ENCODE data around the gene NBAS. TPM values are rescaled to one million over a fixed set of nuclear protein-coding genes. Genes with fewer than 3 reads are reported as not detected.

Gene NBAS
- total RNA-seq, 1 experiment from 2014 or later, result 28.9 TPM

DNA sequence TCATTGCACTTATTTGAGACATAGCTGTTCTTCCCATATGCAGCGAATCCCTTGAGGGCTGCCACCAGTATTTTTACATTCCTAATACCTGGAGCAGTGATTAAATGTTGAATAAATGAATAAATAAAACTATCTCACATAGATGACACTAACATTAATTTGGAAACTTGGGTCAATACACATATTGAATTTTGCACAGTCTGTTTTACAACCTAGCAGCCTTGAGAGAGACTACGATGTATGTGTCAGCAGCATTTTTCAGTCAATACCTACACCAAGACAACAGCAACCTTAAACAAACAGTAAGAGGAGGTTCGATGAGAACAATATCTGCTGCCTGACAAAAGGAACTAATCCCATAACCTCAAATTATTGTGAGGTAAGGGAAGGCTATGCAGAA is 53.4 kb downstream of the NBAS start:
- Histone ChIP-seq H3K27me3 (ENCODE audit: insufficient read depth, low read depth) (no peaks in the 10 kb centered on the region), H3F3A (ENCODE audit: insufficient read depth, low read depth) (no peaks in the 10 kb centered on the region), H3K79me2 (ENCODE audit: low read depth) (no peaks in the 10 kb centered on the region), H3K27ac (no peak overlapping the region), H3K4me1 (replicated peaks; ENCODE audit: insufficient read depth) (no peaks in the 10 kb centered on the region; the same call in 1 of the 2 replicates), H3K36me3 (ENCODE audit: low read depth) (peaks cover 16% of the 10 kb centered on the region; the same call in 1 of the 2 replicates), H2AFZ (no peak overlapping the region), H3K9me2 (ENCODE audit: insufficient read depth) (no peaks in the 10 kb centered on the region), H3K4me3 (no peak overlapping the region), H3K9me3 (ENCODE audit: insufficient read depth, low read depth) (no peaks in the 10 kb centered on the region), H3K4me2 (no peak overlapping the region), H4K20me1 (ENCODE audit: insufficient read depth) (no peaks in the 10 kb centered on the region)
- DNase-seq, result no peak
- BruUV-seq (replicated peaks), result no TSS peak
- intact Hi-C loops (cut with micrococcal nuclease; ENCODE audit: unreplicated experiment), result no loop called here
- CTCF ChIA-PET, result no interaction called here
- POLR2A ChIA-PET (ENCODE audit: unreplicated experiment), result no interaction called here
- TF ChIP-seq EZH2 (IDR thresholded peaks at IDR 0.05; ENCODE audit: low read depth), result no peak
- no peak for TF ChIP-seq CTCF (conservative IDR thresholded peaks at IDR 0.05)

DNA sequence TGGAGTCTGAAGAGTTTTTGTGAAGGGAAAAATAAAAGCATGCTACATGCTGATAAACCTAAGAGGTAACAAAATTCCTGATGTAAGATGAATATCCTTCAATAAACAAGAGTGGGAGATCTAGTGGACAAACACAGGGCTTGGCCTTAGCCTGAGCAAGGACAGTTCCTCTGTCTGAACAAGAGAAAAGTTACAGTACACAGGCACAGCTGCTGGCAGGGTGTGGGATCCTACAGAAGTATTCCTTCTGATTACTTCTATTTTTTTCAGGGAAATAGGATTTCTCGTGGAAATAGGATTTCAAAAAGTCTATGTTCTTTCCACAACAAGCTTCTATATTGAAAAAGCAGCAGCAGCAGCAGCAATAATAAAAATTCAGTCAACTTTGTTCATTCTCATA is 54.1 kb downstream of the NBAS start:
- intact Hi-C loops (cut with micrococcal nuclease; ENCODE audit: unreplicated experiment), result no loop called here
- Histone ChIP-seq H3K9me3 (ENCODE audit: insufficient read depth, low read depth) (no peaks in the 10 kb centered on the region), H2AFZ (no peak overlapping the region), H3K4me3 (no peak overlapping the region), H3K9me2 (ENCODE audit: insufficient read depth) (no peaks in the 10 kb centered on the region), H3K4me2 (no peak overlapping the region), H3K27me3 (ENCODE audit: insufficient read depth, low read depth) (no peaks in the 10 kb centered on the region), H3K79me2 (ENCODE audit: low read depth) (no peaks in the 10 kb centered on the region), H3K4me1 (replicated peaks; ENCODE audit: insufficient read depth) (no peaks in the 10 kb centered on the region; the same call in 1 of the 2 replicates), H4K20me1 (ENCODE audit: insufficient read depth) (no peaks in the 10 kb centered on the region), H3F3A (ENCODE audit: insufficient read depth, low read depth) (no peaks in the 10 kb centered on the region), H3K27ac (peak overlapping the region; percentile 25; the same call in 1 of the 2 replicates), H3K36me3 (ENCODE audit: low read depth) (peaks cover 16% of the 10 kb centered on the region; the same call in 1 of the 2 replicates)
- ChIA-PET POLR2A (ENCODE audit: unreplicated experiment) (no interaction called here), CTCF (no interaction called here)
- TF ChIP-seq EZH2 (IDR thresholded peaks at IDR 0.05; ENCODE audit: low read depth), result no peak
- no peak for TF ChIP-seq CTCF (conservative IDR thresholded peaks at IDR 0.05)
- BruUV-seq (replicated peaks), result no TSS peak
- DNase-seq, result no peak

GRCh38 chr2:15506229-15506819 is 54.8 kb downstream of the NBAS start:
- Histone ChIP-seq H3K4me1 (replicated peaks; ENCODE audit: insufficient read depth) (no peaks in the 10 kb centered on the region; the same call in 1 of the 2 replicates), H3K27me3 (ENCODE audit: insufficient read depth, low read depth) (no peaks in the 10 kb centered on the region), H3K4me3 (no peak overlapping the region), H3K27ac (peak overlapping the region; percentile 25; the same call in 1 of the 2 replicates), H3K36me3 (ENCODE audit: low read depth) (peaks cover 16% of the 10 kb centered on the region; the same call in 1 of the 2 replicates), H3K4me2 (no peak overlapping the region), H3K9me2 (ENCODE audit: insufficient read depth) (no peaks in the 10 kb centered on the region), H4K20me1 (ENCODE audit: insufficient read depth) (no peaks in the 10 kb centered on the region), H3K79me2 (ENCODE audit: low read depth) (no peaks in the 10 kb centered on the region), H2AFZ (no peak overlapping the region), H3F3A (ENCODE audit: insufficient read depth, low read depth) (no peaks in the 10 kb centered on the region), H3K9me3 (ENCODE audit: insufficient read depth, low read depth) (no peaks in the 10 kb centered on the region)
- POLR2A ChIA-PET (ENCODE audit: unreplicated experiment), result no interaction called here
- CTCF ChIA-PET, result no interaction called here
- BruUV-seq (replicated peaks), result no TSS peak
- intact Hi-C loops (cut with micrococcal nuclease; ENCODE audit: unreplicated experiment), result no loop called here
- TF ChIP-seq EZH2 (IDR thresholded peaks at IDR 0.05; ENCODE audit: low read depth) (no peak), CTCF (conservative IDR thresholded peaks at IDR 0.05) (no peak)
- no peak for DNase-seq
